Measurements from ENCODE around the gene SAP30. TPM values are rescaled to one million over a fixed set of nuclear protein-coding genes. Genes with fewer than 3 reads are reported as not detected.

Gene SAP30
- total and polyA plus RNA-seq, 9 of the 15 experiments (the other 6 are each of a cell fraction or from before 2014, with no cell fraction given) = 5.9 to 51.1 (median 32.6) TPM

- FAIRE-seq (no peak), DNase-seq (ENCODE audit: extremely low read depth in 1 of 4, low spot score in 3 of 4) (no peak), ATAC-seq (no peak)
- Histone ChIP-seq H3K9me1 (ENCODE audit: control insufficient read depth, insufficient read depth, low read length) (no peaks in the 10 kb centered on the region), H3K79me2 (ENCODE audit: control insufficient read depth, insufficient read depth, low read length) (no peaks in the 10 kb centered on the region), H3K9ac (ENCODE audit: insufficient read depth in 1 of 2, low read depth in 2 of 2, low read length in 2 of 2) (no peak overlapping the region), H3K4me2 (ENCODE audit: insufficient read depth, low read length) (no peak overlapping the region), H3K27ac (ENCODE audit: extremely low read depth, low read depth, low read length) (no peak overlapping the region), H3K4me1 (replicated peaks in 1 of 2; ENCODE audit: control insufficient read depth in 2 of 2, insufficient read depth in 2 of 2, low read length in 2 of 2) (no peaks in the 10 kb centered on the region), H3K27me3 (ENCODE audit: control insufficient read depth in 2 of 2, insufficient read depth in 2 of 2, low read length in 2 of 2) (no peaks in the 10 kb centered on the region), H3K4me3 (no peak overlapping the region), H3K9me3 (replicated peaks; ENCODE audit: control insufficient read depth, insufficient read depth, low read depth, low read length) (no peaks in the 10 kb centered on the region), H2AFZ (ENCODE audit: low read depth, low read length) (no peak overlapping the region), H3K36me3 (ENCODE audit: control insufficient read depth, insufficient read depth, low read length) (no peaks in the 10 kb centered on the region), H4K20me1 (replicated peaks; ENCODE audit: control insufficient read depth, insufficient read depth, low read length) (no peaks in the 10 kb centered on the region)
- no TSS peak for BruUV-seq (replicated peaks)
- in situ Hi-C loops (cut with MboI) (no loop called here), intact Hi-C loops (cut with micrococcal nuclease) (loop anchor here (5.0 to 10.0 kb wide), 2 partner anchors 82 to 520 kb away; partner anchors contain the start of gene HMGB2)
- 28% methylated on average over 3 of the region's 3 CpGs for WGBS (ENCODE audit: insufficient coverage, low coverage, missing lambda C conversion rate)
- CTCF ChIA-PET (ENCODE audit: low intra/inter-chr PET ratio) = interaction anchor here (4.1 kb wide), 1 partner anchor 96 kb away, joined by 57 read pairs; no protein-coding TSS in a partner anchor
- no peak for TF ChIP-seq ATF3 (IDR thresholded peaks at IDR 0.05)
- no peak for TF ChIP-seq ATF3 (CRISPR knock-in tag; conservative IDR thresholded peaks at IDR 0.05)
- TF ChIP-seq NFRKB (IDR thresholded peaks at IDR 0.05; ENCODE audit: low read depth) = no peak
- no peak for TF ChIP-seq ZNF740 (CRISPR knock-in tag; IDR thresholded peaks at IDR 0.05)
- no peak for TF ChIP-seq ZNF740 (tag; IDR thresholded peaks at IDR 0.05)
- TF ChIP-seq ATF4 (CRISPR knock-in tag; IDR thresholded peaks at IDR 0.05) = no peak
- no peak for TF ChIP-seq BRD4 (IDR thresholded peaks at IDR 0.05)
- TF ChIP-seq ARNT (IDR thresholded peaks at IDR 0.05) = no peak
- POLR2A ChIA-PET = no interaction called here
These were observed 43.7 kb downstream of the SAP30 start for GRCh38 chr4:173414456-173414855.
